Activated T-cell treated with anti-CD3 and anti-CD28 coated beads, Interleukin-2, amount 50 U/mL, for 4 hours (primary cell): Measurements from ENCODE around the gene RPS21. TPM values are rescaled to one million over a fixed set of nuclear protein-coding genes. Genes with fewer than 3 reads are reported as not detected.
A peak's percentile ranks its signal among the peaks of the same experiment; 100 is the strongest.

ENCODE experiments used
- ATAC-seq, 2 donors: fragments of 200-7000 bp; cut with Tn5 transposase; one replicate each; pipeline ENCODE4 v1.10.0; 2021
- DNase-seq: peaks from one replicate; pipeline ENCODE4 v3.0.0-alpha.2; 2020
- H3K27me3 Mint-ChIP-seq: one replicate; pipeline ENCODE4 v1.8.0; 2021; ENCODE audit warnings: low read depth, mixed read lengths
- H3K36me3 Mint-ChIP-seq: one replicate; pipeline ENCODE4 v1.8.0; 2022; ENCODE audit warnings: mixed read lengths; ENCODE audit not compliant: insufficient read depth
- H3K4me1 Mint-ChIP-seq: one replicate; pipeline ENCODE4 v1.8.0; 2021; ENCODE audit warnings: low read depth, mixed read lengths
- H3K4me3 Mint-ChIP-seq: one replicate; pipeline ENCODE4 v1.8.0; 2021; ENCODE audit warnings: mild to moderate bottlenecking, moderate library complexity, mixed read lengths
- H3K9me3 Mint-ChIP-seq: one replicate; pipeline ENCODE4 v1.8.0; 2021; ENCODE audit warnings: mixed read lengths
- total RNA-seq, 3 donors: library from RNA; stranded (reverse); gene quantifications; one replicate each; pipeline ENCODE4 v1.2.1, GENCODE V29; 2021

RPS21 gene
- total RNA-seq, 3 donors from 2014 or later = 2,653 to 2,730 (median 2,725) TPM

- Mint-ChIP-seq H3K4me3 (no peak overlapping the region), H3K4me1 (no peaks in the 10 kb centered on the region), H3K9me3 (no peaks in the 10 kb centered on the region), H3K36me3 (no peaks in the 10 kb centered on the region), H3K27me3 (peaks cover 13% of the 10 kb centered on the region)
- ATAC-seq (no peak), DNase-seq (no peak)
These were observed 28.5 kb upstream of the RPS21 start for GRCh38 chr20:62358171-62359042.

GRCh38 chr20:62359043-62359490 lies 27.8 kb upstream of the RPS21 start:
- Mint-ChIP-seq H3K27me3 (peaks cover 20% of the 10 kb centered on the region), H3K4me3 (no peak overlapping the region), H3K9me3 (no peaks in the 10 kb centered on the region), H3K4me1 (no peaks in the 10 kb centered on the region), H3K36me3 (no peaks in the 10 kb centered on the region)
- DNase-seq = no peak
- ATAC-seq = no peak

GRCh38 chr20:62359491-62360121 lies 27.3 kb upstream of the RPS21 start:
- peaks cover 23% of the 10 kb centered on the region for H3K27me3 Mint-ChIP-seq
- no peak overlapping the region for H3K4me3 Mint-ChIP-seq
- no peak for ATAC-seq
- H3K9me3 Mint-ChIP-seq = no peaks in the 10 kb centered on the region
- no peak for DNase-seq
- H3K36me3 Mint-ChIP-seq = no peaks in the 10 kb centered on the region
- no peaks in the 10 kb centered on the region for H3K4me1 Mint-ChIP-seq

DNA sequence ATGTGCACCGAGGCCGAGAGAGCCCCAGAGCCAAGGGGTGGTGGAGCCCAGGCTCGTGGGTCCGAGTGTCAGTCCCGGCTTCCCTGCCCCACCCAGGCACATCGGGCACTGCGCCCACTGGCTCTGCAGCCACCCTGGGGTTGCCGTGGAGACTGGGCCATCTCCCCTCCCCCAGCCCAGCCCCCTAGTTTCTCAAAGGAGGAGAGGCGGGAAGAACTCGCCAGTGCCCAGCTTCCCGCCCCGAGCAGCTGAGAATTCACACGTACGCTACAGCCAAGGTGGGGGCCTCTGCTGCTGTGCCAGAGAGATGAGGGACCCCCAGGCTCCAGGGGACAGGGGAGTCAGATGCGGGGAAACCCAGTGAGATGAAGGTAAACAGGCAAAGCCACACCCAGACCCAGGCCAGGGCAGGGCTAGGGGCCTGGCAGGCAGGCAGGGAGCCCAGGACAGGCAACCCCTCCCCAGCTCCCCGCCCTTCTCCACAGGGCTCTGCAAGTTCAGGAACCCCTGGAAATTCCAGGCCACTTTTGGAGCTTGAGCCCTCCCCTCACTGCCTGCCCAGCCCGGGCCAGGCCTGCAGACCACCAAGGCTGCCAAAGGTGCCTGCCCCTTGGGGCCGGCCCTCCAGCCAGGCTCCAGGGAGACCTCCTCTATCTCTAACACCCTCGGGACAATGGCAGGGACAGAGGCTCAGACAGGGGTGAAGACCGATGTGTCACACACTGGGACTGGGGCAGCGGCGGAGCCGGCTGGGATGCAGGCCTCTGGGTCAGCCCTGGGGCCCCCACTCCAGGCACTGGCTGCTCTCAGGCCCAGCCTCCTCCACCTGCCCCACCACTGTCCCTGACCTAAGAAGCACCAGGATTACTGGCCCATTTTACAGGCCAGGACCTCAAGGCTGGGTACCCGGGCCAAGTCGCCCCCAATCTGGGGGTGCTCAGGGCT lies 25.8 kb upstream of the RPS21 start:
- H3K9me3 Mint-ChIP-seq = no peaks in the 10 kb centered on the region
- no peak for ATAC-seq
- peaks cover 30% of the 10 kb centered on the region for H3K27me3 Mint-ChIP-seq

GRCh38 chr20:62361799-62362589 lies 24.9 kb upstream of the RPS21 start:
- ATAC-seq (no peak), DNase-seq (no peak)
- Mint-ChIP-seq H3K9me3 (no peaks in the 10 kb centered on the region), H3K4me1 (no peaks in the 10 kb centered on the region), H3K4me3 (no peak overlapping the region), H3K27me3 (peaks cover 27% of the 10 kb centered on the region), H3K36me3 (no peaks in the 10 kb centered on the region)

More for the DNA sequence above, 25.8 kb upstream of the RPS21 start:
- no peak for DNase-seq
- no peaks in the 10 kb centered on the region for H3K4me1 Mint-ChIP-seq
- no peak overlapping the region for H3K4me3 Mint-ChIP-seq
- H3K36me3 Mint-ChIP-seq = no peaks in the 10 kb centered on the region

GRCh38 chr20:62362590-62362940 lies 24.3 kb upstream of the RPS21 start:
- peaks cover under 1% of the 10 kb centered on the region for H3K4me1 Mint-ChIP-seq
- ATAC-seq = no peak
- no peak overlapping the region for H3K4me3 Mint-ChIP-seq

GRCh38 chr20:62362991-62363919 lies 23.6 kb upstream of the RPS21 start:
- no peak for ATAC-seq
- Mint-ChIP-seq H3K36me3 (no peaks in the 10 kb centered on the region), H3K4me3 (no peak overlapping the region), H3K27me3 (peaks cover 29% of the 10 kb centered on the region), H3K9me3 (no peaks in the 10 kb centered on the region), H3K4me1 (peaks cover 4% of the 10 kb centered on the region)
- DNase-seq = no peak

More at GRCh38 chr20:62362590-62362940, 24.3 kb upstream of the RPS21 start:
- DNase-seq = no peak
- no peaks in the 10 kb centered on the region for H3K36me3 Mint-ChIP-seq
- H3K9me3 Mint-ChIP-seq = no peaks in the 10 kb centered on the region
- H3K27me3 Mint-ChIP-seq = peaks cover 27% of the 10 kb centered on the region

DNA sequence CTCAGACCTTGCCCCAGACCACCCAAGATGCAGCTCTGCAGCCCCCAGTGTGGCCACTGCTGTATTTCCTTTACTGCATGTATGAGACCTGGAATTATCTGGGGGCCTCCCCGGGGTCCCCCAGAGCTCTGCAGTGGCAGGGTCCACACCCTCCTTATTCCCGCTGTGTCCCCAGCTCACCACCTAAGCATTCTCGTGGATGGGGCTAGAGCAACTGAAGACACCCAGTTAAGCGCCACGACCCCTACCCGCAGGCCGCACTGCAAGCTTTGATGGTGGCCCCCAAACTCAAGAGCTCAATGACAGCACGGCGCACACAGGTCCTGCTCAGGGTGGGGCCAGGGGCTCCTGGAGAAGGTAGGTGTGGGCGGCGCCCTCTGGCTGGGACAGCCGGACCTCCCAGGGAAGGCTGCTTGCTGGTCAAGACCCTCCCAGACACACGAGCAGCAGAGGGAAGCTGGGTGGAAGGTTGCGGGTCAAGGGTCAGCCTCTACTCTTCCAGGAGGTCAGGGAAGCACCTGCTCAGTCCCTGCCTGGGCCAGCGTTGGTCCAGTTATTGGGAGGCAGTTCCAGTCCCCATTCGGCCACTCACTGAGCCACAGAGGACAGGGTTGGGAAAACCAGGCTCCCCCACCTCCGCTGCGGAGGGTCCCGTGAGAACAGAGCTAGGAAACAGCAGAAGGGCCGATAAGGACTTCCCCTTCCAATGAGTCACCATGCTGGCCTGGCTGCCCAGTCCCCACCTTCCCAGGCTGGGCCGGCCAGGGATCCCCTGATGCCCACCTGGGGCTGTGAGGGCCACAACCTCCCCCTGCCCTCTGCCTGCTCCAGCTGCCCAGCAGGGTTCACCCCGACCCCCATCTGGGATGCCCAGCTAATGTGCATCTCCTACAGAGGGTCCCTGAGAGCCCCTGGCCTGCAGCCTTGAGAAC lies 22.7 kb upstream of the RPS21 start:
- H3K27me3 Mint-ChIP-seq = peaks cover 37% of the 10 kb centered on the region
- H3K4me1 Mint-ChIP-seq = peaks cover 6% of the 10 kb centered on the region
- H3K9me3 Mint-ChIP-seq = no peaks in the 10 kb centered on the region
- H3K4me3 Mint-ChIP-seq = no peak overlapping the region
- DNase-seq = no peak
- no peaks in the 10 kb centered on the region for H3K36me3 Mint-ChIP-seq
- no peak for ATAC-seq

DNA sequence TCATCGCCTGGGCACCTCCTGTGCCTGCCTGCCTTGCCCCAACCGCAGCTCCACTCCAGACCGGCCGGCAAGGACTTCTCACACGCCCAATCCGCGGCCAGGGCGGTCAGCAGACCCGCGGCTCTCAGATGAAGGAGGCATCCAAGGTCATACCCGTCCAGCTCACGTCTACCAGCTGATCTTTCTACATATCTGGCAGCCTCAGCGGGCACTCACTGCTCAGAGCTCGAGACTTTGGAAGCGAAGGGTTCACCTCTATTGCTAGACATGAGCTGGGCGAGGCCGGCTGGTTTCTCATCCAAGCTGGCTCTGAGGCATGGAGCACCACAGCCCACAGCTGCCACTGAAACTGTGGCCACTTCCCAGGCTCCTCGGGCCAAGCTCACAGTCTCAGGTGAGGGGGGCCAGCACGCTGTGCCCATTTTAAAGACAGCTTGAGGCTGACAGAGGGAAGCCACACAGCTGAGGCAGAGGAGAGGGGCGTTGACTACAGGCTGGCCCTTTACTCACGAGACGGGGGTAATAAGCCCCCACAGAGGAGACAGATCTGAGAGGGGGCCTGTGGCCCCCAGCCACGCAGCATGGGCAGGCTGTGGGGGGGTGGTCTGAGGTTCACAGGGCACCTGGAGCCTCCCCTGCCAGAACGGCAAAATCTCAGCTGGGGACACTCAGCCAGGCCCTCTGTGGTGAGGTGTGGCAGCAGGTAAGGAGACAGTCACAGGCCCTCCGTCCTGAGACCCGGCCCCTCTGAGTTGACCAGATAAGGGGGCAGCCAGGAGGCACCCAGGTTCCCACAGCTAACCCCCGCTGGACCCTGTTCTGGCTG lies 21.8 kb upstream of the RPS21 start:
- Mint-ChIP-seq H3K9me3 (no peaks in the 10 kb centered on the region), H3K36me3 (no peaks in the 10 kb centered on the region), H3K4me3 (peak overlapping the region; percentile 40), H3K27me3 (peaks cover 42% of the 10 kb centered on the region), H3K4me1 (peaks cover 6% of the 10 kb centered on the region)
- no peak for DNase-seq
- no peak for ATAC-seq

DNA sequence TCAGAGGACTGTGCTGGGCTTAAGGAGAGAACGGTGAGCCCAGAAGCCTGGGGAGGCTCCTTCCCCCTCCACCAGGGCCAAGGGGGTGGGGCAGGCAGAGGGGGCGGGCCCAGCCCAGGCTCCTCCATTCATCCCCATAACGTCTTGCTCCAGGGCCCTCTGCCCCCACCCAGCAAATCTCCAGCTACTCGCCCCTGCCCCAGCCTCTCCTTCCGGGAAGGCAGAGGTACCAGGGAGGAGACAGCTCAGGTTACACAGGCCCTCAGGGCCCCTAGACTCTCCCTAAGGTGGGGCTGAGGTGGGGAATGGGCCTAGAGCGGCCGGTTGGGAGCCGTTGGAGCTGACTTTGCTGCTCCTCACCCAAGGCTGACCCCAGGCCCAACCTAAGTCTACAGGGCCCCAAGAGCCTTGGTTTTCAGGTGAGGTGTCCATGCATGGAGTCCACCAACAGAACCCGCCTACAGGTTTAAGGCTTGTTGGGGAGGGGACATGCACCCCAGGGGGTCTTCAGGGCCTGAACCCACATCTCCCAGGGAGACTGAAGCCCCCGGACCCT lies 21.0 kb upstream of the RPS21 start:
- ATAC-seq (no peak), DNase-seq (no peak)
- no peaks in the 10 kb centered on the region for H3K9me3 Mint-ChIP-seq
- H3K27me3 Mint-ChIP-seq = peaks cover 45% of the 10 kb centered on the region
- H3K4me1 Mint-ChIP-seq = peaks cover 6% of the 10 kb centered on the region
- H3K4me3 Mint-ChIP-seq = peak overlapping the region; percentile 26
- no peaks in the 10 kb centered on the region for H3K36me3 Mint-ChIP-seq

- DNase-seq = no peak
- H3K4me3 Mint-ChIP-seq = peak overlapping the region; percentile 26
- ATAC-seq = no peak
- H3K9me3 Mint-ChIP-seq = no peaks in the 10 kb centered on the region
- H3K27me3 Mint-ChIP-seq = peaks cover 45% of the 10 kb centered on the region
- H3K36me3 Mint-ChIP-seq = no peaks in the 10 kb centered on the region
- peaks cover 6% of the 10 kb centered on the region for H3K4me1 Mint-ChIP-seq
These were observed 20.4 kb upstream of the RPS21 start for GRCh38 chr20:62366370-62367135.
